Fibroblast of skin of right biceps (primary cell): ENCODE measurements around the gene FOXP4.

Experiments used
- DNase-seq: peaks from one replicate; pipeline ENCODE4 v3.0.0-alpha.2; 2013

Gene FOXP4

GRCh38 chr6:41635365-41635764 lies 89.2 kb downstream of the FOXP4 start:
- no peak for DNase-seq

GRCh38 chr6:41636833-41637193 lies 90.6 kb downstream of the FOXP4 start:
- peak; percentile 34 for DNase-seq

- peak; percentile 14 for DNase-seq
Observed at GRCh38 chr6:41637194-41638001, 91.2 kb downstream of the FOXP4 start.

GRCh38 chr6:41638002-41638934 lies 92.1 kb downstream of the FOXP4 start, which contains the start of gene MDFI:
TSS of gene MDFI (plus strand) at chr6:41638468. CDS start at chr6:41638750, 282 bp downstream.
- peak; percentile 70 for DNase-seq

GRCh38 chr6:41638935-41639808 lies 93.0 kb downstream of the FOXP4 start:
- peak; percentile 87 for DNase-seq

GRCh38 chr6:41639809-41640371 lies 93.7 kb downstream of the FOXP4 start:
- peak; percentile 54 for DNase-seq

- peak; percentile 33 for DNase-seq
Observed at GRCh38 chr6:41640426-41640825, 94.2 kb downstream of the FOXP4 start.

- DNase-seq: no peak
Observed at GRCh38 chr6:41641352-41641925, 95.3 kb downstream of the FOXP4 start.

GRCh38 chr6:41642090-41642959 lies 96.1 kb downstream of the FOXP4 start:
- DNase-seq: no peak

- DNase-seq: no peak
Observed at GRCh38 chr6:41642960-41643898, 97.0 kb downstream of the FOXP4 start.

- DNase-seq: no peak
Observed at GRCh38 chr6:41643899-41644269, 97.7 kb downstream of the FOXP4 start.

GRCh38 chr6:41644297-41644879 lies 98.2 kb downstream of the FOXP4 start:
- DNase-seq: peak; percentile 17

GRCh38 chr6:41645007-41645618 lies 98.9 kb downstream of the FOXP4 start:
- DNase-seq: no peak

- no peak for DNase-seq
Observed at GRCh38 chr6:41646026-41646795, 100.0 kb downstream of the FOXP4 start.

- DNase-seq: no peak
Observed at GRCh38 chr6:41647061-41647511, 100.9 kb downstream of the FOXP4 start.

- DNase-seq: no peak
Observed at GRCh38 chr6:41648070-41648585, 101.9 kb downstream of the FOXP4 start.

- no peak for DNase-seq
Observed at GRCh38 chr6:41648921-41649320, 102.7 kb downstream of the FOXP4 start.

- DNase-seq: no peak
Observed at GRCh38 chr6:41649596-41649995, 103.4 kb downstream of the FOXP4 start.
